HG03135 (cell line): ENCODE results near the gene GPC5.

ENCODE experiments used
- ATAC-seq: cut with Tn5 transposase; IDR thresholded peaks from one replicate; pipeline ENCODE4 v1.9.1; 2021; ENCODE audit warnings: mild to moderate bottlenecking, moderate library complexity; ENCODE audit not compliant: unreplicated experiment

The GPC5 gene

GRCh38 chr13:91588541-91588940 lies 190.1 kb downstream of the GPC5 start:
- ATAC-seq, result no peak

GRCh38 chr13:91592056-91593014 lies 193.9 kb downstream of the GPC5 start:
- no peak for ATAC-seq

- no peak for ATAC-seq
These were observed 195.0 kb downstream of the GPC5 start for GRCh38 chr13:91593456-91593855.

GRCh38 chr13:91594061-91594460 lies 195.6 kb downstream of the GPC5 start:
- no peak for ATAC-seq

- ATAC-seq, result no peak
These were observed 197.3 kb downstream of the GPC5 start for GRCh38 chr13:91595677-91596076.

GRCh38 chr13:91596842-91597241 lies 198.4 kb downstream of the GPC5 start:
- no peak for ATAC-seq

- no peak for ATAC-seq
These were observed 200.2 kb downstream of the GPC5 start for GRCh38 chr13:91598655-91599054.

- no peak for ATAC-seq
These were observed 202.9 kb downstream of the GPC5 start for GRCh38 chr13:91601273-91601672.

- ATAC-seq, result no peak
These were observed 203.4 kb downstream of the GPC5 start for GRCh38 chr13:91601807-91602206.

GRCh38 chr13:91609353-91609752 lies 210.9 kb downstream of the GPC5 start:
- no peak for ATAC-seq

GRCh38 chr13:91618315-91618714 lies 219.9 kb downstream of the GPC5 start:
- ATAC-seq, result no peak

- no peak for ATAC-seq
These were observed 222.3 kb downstream of the GPC5 start for GRCh38 chr13:91620670-91621141.

GRCh38 chr13:91621161-91621560 lies 222.7 kb downstream of the GPC5 start:
- ATAC-seq, result no peak

GRCh38 chr13:91621963-91622362 lies 223.5 kb downstream of the GPC5 start:
- no peak for ATAC-seq

- no peak for ATAC-seq
These were observed 224.5 kb downstream of the GPC5 start for GRCh38 chr13:91622778-91623550.

- no peak for ATAC-seq
These were observed 229.7 kb downstream of the GPC5 start for GRCh38 chr13:91627952-91628739.

- ATAC-seq, result no peak
These were observed 232.5 kb downstream of the GPC5 start for GRCh38 chr13:91630946-91631345.

GRCh38 chr13:91632086-91632485 lies 233.7 kb downstream of the GPC5 start:
- ATAC-seq, result no peak

GRCh38 chr13:91639330-91639729 lies 240.9 kb downstream of the GPC5 start:
- no peak for ATAC-seq

- ATAC-seq, result no peak
These were observed 245.0 kb downstream of the GPC5 start for GRCh38 chr13:91643394-91643793.

- no peak for ATAC-seq
These were observed 246.4 kb downstream of the GPC5 start for GRCh38 chr13:91644806-91645205.
